ENCODE data around the gene P2RX5.
A peak's percentile ranks its signal among the peaks of the same experiment; 100 is the strongest.
"Not testable (repeated sequence)": the region's sequence is repeated elsewhere in the genome, so short reads cannot be mapped to it uniquely, and the experiment has no call there.

Gene P2RX5

GRCh38 chr17:3695723-3696411, at the start of gene P2RX5:
Gene P2RX5 (minus strand): TSS chr17:3696155. CDS start chr17:3696005, 150 bp downstream.
- H3K4me3 ChIP-seq (ENCODE audit: low read depth, low read length), result peak within 1 kb of the TSS; percentile 61

GRCh38 chr17:3745071-3745470, 49.1 kb upstream of the P2RX5 start:
- H3K4me3 ChIP-seq (ENCODE audit: low read depth, low read length), result no peak overlapping the region

- no peak overlapping the region for H3K4me3 ChIP-seq (ENCODE audit: low read depth, low read length)
Observed at GRCh38 chr17:3744014-3744413, 48.1 kb upstream of the P2RX5 start.

GRCh38 chr17:3740611-3741073, 44.7 kb upstream of the P2RX5 start:
- H3K4me3 ChIP-seq (ENCODE audit: low read depth, low read length), result no peak overlapping the region

- H3K4me3 ChIP-seq (ENCODE audit: low read depth, low read length), result no peak overlapping the region
Observed at GRCh38 chr17:3739422-3740124, 43.6 kb upstream of the P2RX5 start.

- no peak overlapping the region for H3K4me3 ChIP-seq (ENCODE audit: low read depth, low read length)
Observed at GRCh38 chr17:3738562-3739295, 42.8 kb upstream of the P2RX5 start.

- no peak overlapping the region for H3K4me3 ChIP-seq (ENCODE audit: low read depth, low read length)
Observed at GRCh38 chr17:3735515-3735914, 39.6 kb upstream of the P2RX5 start.

- H3K4me3 ChIP-seq (ENCODE audit: low read depth, low read length), result not testable (repeated sequence)
Observed at GRCh38 chr17:3734911-3735276, 38.9 kb upstream of the P2RX5 start.

GRCh38 chr17:3732210-3732621, 36.3 kb upstream of the P2RX5 start:
- no peak overlapping the region for H3K4me3 ChIP-seq (ENCODE audit: low read depth, low read length)

- H3K4me3 ChIP-seq (ENCODE audit: low read depth, low read length), result no peak overlapping the region
Observed at GRCh38 chr17:3730881-3731429, 35.0 kb upstream of the P2RX5 start.

- no peak overlapping the region for H3K4me3 ChIP-seq (ENCODE audit: low read depth, low read length)
Observed at GRCh38 chr17:3729881-3730280, 33.9 kb upstream of the P2RX5 start.

GRCh38 chr17:3728099-3728498, 32.1 kb upstream of the P2RX5 start:
- not testable (repeated sequence) for H3K4me3 ChIP-seq (ENCODE audit: low read depth, low read length)

GRCh38 chr17:3727041-3727440, 31.1 kb upstream of the P2RX5 start:
- no peak overlapping the region for H3K4me3 ChIP-seq (ENCODE audit: low read depth, low read length)

GRCh38 chr17:3724378-3725077, 28.6 kb upstream of the P2RX5 start:
- peak overlapping the region; percentile 73 for H3K4me3 ChIP-seq (ENCODE audit: low read depth, low read length)

GRCh38 chr17:3723556-3724377, 27.8 kb upstream of the P2RX5 start, which contains the start of gene HASPIN:
Gene HASPIN (plus strand): TSS chr17:3723903. CDS start chr17:3723936, 33 bp downstream.
- peak within 1 kb of the TSS; percentile 73 for H3K4me3 ChIP-seq (ENCODE audit: low read depth, low read length)

- peak overlapping the region; percentile 73 for H3K4me3 ChIP-seq (ENCODE audit: low read depth, low read length)
Observed at GRCh38 chr17:3723188-3723555, 27.2 kb upstream of the P2RX5 start.

- H3K4me3 ChIP-seq (ENCODE audit: low read depth, low read length), result peak overlapping the region; percentile 73
Observed at GRCh38 chr17:3722716-3723115, 26.8 kb upstream of the P2RX5 start.

- H3K4me3 ChIP-seq (ENCODE audit: low read depth, low read length), result no peak overlapping the region
Observed at GRCh38 chr17:3719265-3719664, 23.3 kb upstream of the P2RX5 start.

GRCh38 chr17:3718201-3718600, 22.2 kb upstream of the P2RX5 start:
- no peak overlapping the region for H3K4me3 ChIP-seq (ENCODE audit: low read depth, low read length)

GRCh38 chr17:3715296-3715695, 19.3 kb upstream of the P2RX5 start:
- H3K4me3 ChIP-seq (ENCODE audit: low read depth, low read length), result no peak overlapping the region
